Adipocyte (in vitro differentiated cells): ENCODE data around the gene NPAS3.

Source experiments
- DNase-seq: peaks from one replicate; pipeline ENCODE4 v3.0.0-alpha.2; 2015; ENCODE audit warnings: low read depth
- H3K27me3 ChIP-seq: replicated peaks from 2 replicates; pipeline ENCODE4 v1.7.0; 2013; ENCODE audit warnings: mild to moderate bottlenecking, low read length, moderate library complexity; ENCODE audit not compliant: control insufficient read depth, insufficient read depth
- H3K36me3 ChIP-seq: 2 replicates; pipeline ENCODE4 v1.7.0; 2013; ENCODE audit warnings: low read length, mild to moderate bottlenecking, moderate library complexity; ENCODE audit not compliant: control insufficient read depth, insufficient read depth, severe bottlenecking
- H3K4me1 ChIP-seq: 2 replicates; pipeline ENCODE4 v1.7.0; 2013; ENCODE audit warnings: mild to moderate bottlenecking, low read length, moderate library complexity; ENCODE audit not compliant: control insufficient read depth, insufficient read depth
- H3K4me3 ChIP-seq: 2 replicates; pipeline ENCODE4 v1.7.0; 2013; ENCODE audit warnings: mild to moderate bottlenecking, low read length, moderate library complexity
- H3K9ac ChIP-seq: 2 replicates; pipeline ENCODE4 v1.7.0; 2013; ENCODE audit warnings: mild to moderate bottlenecking, low read length, moderate library complexity
- H3K9me3 ChIP-seq: 2 replicates; pipeline ENCODE4 v1.7.0; 2013; ENCODE audit warnings: mild to moderate bottlenecking, low read length, moderate library complexity; ENCODE audit not compliant: control insufficient read depth

Gene NPAS3

GRCh38 chr14:33347796-33348195 lies 409.1 kb downstream of the NPAS3 start:
- H3K36me3 ChIP-seq: no peaks in the 10 kb centered on the region
- H3K4me3 ChIP-seq: no peak overlapping the region
- peak; percentile 9 for DNase-seq
- no peaks in the 10 kb centered on the region for H3K27me3 ChIP-seq
- H3K4me1 ChIP-seq: peaks cover 2% of the 10 kb centered on the region
- H3K9me3 ChIP-seq: no peaks in the 10 kb centered on the region
- H3K9ac ChIP-seq: no peak overlapping the region

- Histone ChIP-seq H3K27me3 (no peaks in the 10 kb centered on the region), H3K36me3 (no peaks in the 10 kb centered on the region), H3K9me3 (no peaks in the 10 kb centered on the region), H3K4me1 (no peaks in the 10 kb centered on the region), H3K4me3 (no peak overlapping the region), H3K9ac (no peak overlapping the region)
- DNase-seq: no peak
Observed at GRCh38 chr14:33348510-33348909, 409.8 kb downstream of the NPAS3 start.

- H3K4me1 ChIP-seq: no peaks in the 10 kb centered on the region
- H3K9me3 ChIP-seq: no peaks in the 10 kb centered on the region
- no peak overlapping the region for H3K4me3 ChIP-seq
- no peak overlapping the region for H3K9ac ChIP-seq
- H3K36me3 ChIP-seq: no peaks in the 10 kb centered on the region
- H3K27me3 ChIP-seq: no peaks in the 10 kb centered on the region
- DNase-seq: no peak
Observed at GRCh38 chr14:33349871-33350270, 411.2 kb downstream of the NPAS3 start.

- no peak for DNase-seq
- H3K4me1 ChIP-seq: no peaks in the 10 kb centered on the region
- H3K4me3 ChIP-seq: no peak overlapping the region
- no peak overlapping the region for H3K9ac ChIP-seq
- no peaks in the 10 kb centered on the region for H3K27me3 ChIP-seq
- H3K36me3 ChIP-seq: no peaks in the 10 kb centered on the region
- no peaks in the 10 kb centered on the region for H3K9me3 ChIP-seq
Observed at GRCh38 chr14:33350366-33350990, 411.8 kb downstream of the NPAS3 start.

GRCh38 chr14:33352821-33353220 lies 414.1 kb downstream of the NPAS3 start:
- H3K4me3 ChIP-seq: no peak overlapping the region
- no peaks in the 10 kb centered on the region for H3K4me1 ChIP-seq
- H3K36me3 ChIP-seq: no peaks in the 10 kb centered on the region
- no peaks in the 10 kb centered on the region for H3K9me3 ChIP-seq
- no peaks in the 10 kb centered on the region for H3K27me3 ChIP-seq
- DNase-seq: peak; percentile 12
- H3K9ac ChIP-seq: no peak overlapping the region

GRCh38 chr14:33356181-33356580 lies 417.5 kb downstream of the NPAS3 start:
- Histone ChIP-seq H3K4me1 (no peaks in the 10 kb centered on the region), H3K9ac (no peak overlapping the region), H3K9me3 (no peaks in the 10 kb centered on the region), H3K27me3 (no peaks in the 10 kb centered on the region), H3K4me3 (no peak overlapping the region), H3K36me3 (no peaks in the 10 kb centered on the region)
- no peak for DNase-seq

- Histone ChIP-seq H3K36me3 (no peaks in the 10 kb centered on the region), H3K9me3 (no peaks in the 10 kb centered on the region), H3K4me3 (no peak overlapping the region), H3K4me1 (no peaks in the 10 kb centered on the region), H3K27me3 (no peaks in the 10 kb centered on the region), H3K9ac (no peak overlapping the region)
- DNase-seq: no peak
Observed at GRCh38 chr14:33357225-33358010, 418.7 kb downstream of the NPAS3 start.

GRCh38 chr14:33359288-33359881 lies 420.7 kb downstream of the NPAS3 start:
- H3K4me1 ChIP-seq: no peaks in the 10 kb centered on the region
- DNase-seq: no peak
- no peak overlapping the region for H3K4me3 ChIP-seq
- no peaks in the 10 kb centered on the region for H3K36me3 ChIP-seq
- no peak overlapping the region for H3K9ac ChIP-seq
- no peaks in the 10 kb centered on the region for H3K27me3 ChIP-seq
- H3K9me3 ChIP-seq: no peaks in the 10 kb centered on the region

- Histone ChIP-seq H3K9me3 (no peaks in the 10 kb centered on the region), H3K9ac (no peak overlapping the region), H3K4me1 (no peaks in the 10 kb centered on the region)
Observed at GRCh38 chr14:33362934-33363333, 424.3 kb downstream of the NPAS3 start.

GRCh38 chr14:33363682-33364081 lies 425.0 kb downstream of the NPAS3 start:
- no peaks in the 10 kb centered on the region for H3K9me3 ChIP-seq
- no peak overlapping the region for H3K4me3 ChIP-seq
- H3K9ac ChIP-seq: no peak overlapping the region
- peak; percentile 47 for DNase-seq
- H3K27me3 ChIP-seq: no peaks in the 10 kb centered on the region
- H3K4me1 ChIP-seq: no peaks in the 10 kb centered on the region
- no peaks in the 10 kb centered on the region for H3K36me3 ChIP-seq

More at GRCh38 chr14:33362934-33363333, 424.3 kb downstream of the NPAS3 start:
- Histone ChIP-seq H3K27me3 (no peaks in the 10 kb centered on the region), H3K4me3 (no peak overlapping the region), H3K36me3 (no peaks in the 10 kb centered on the region)
- DNase-seq: no peak

- no peaks in the 10 kb centered on the region for H3K27me3 ChIP-seq
- H3K4me3 ChIP-seq: no peak overlapping the region
- H3K9me3 ChIP-seq: no peaks in the 10 kb centered on the region
- H3K36me3 ChIP-seq: no peaks in the 10 kb centered on the region
- no peaks in the 10 kb centered on the region for H3K4me1 ChIP-seq
- H3K9ac ChIP-seq: no peak overlapping the region
- DNase-seq: no peak
Observed at GRCh38 chr14:33364466-33364865, 425.8 kb downstream of the NPAS3 start.
